H1 (cell line): ENCODE measurements around the gene GRM8. TPM values are rescaled to one million over a fixed set of nuclear protein-coding genes. Genes with fewer than 3 reads are reported as not detected.

Experiments used
- CHD7 ChIP-seq: fragments of 300-600 bp; sonication (generic); IDR thresholded peaks from 2 replicates; pipeline ENCODE4 v1.7.1; 2012; ENCODE audit warnings: low read length, moderate library complexity, mild to moderate bottlenecking, inconsistent platforms; ENCODE audit not compliant: insufficient replicate concordance
- GABPA ChIP-seq: IDR thresholded peaks from 2 replicates; pipeline ENCODE4 v1.6.1; 2011; ENCODE audit warnings: mild to moderate bottlenecking, low read length, moderate library complexity, borderline replicate concordance; ENCODE audit not compliant: insufficient read depth
- JUND ChIP-seq: IDR thresholded peaks from 2 replicates; pipeline ENCODE4 v1.6.1; 2011; ENCODE audit warnings: mild to moderate bottlenecking, improper control_type of control experiment, low read length
- NANOG ChIP-seq: IDR thresholded peaks from 2 replicates; pipeline ENCODE4 v1.6.1; 2011; ENCODE audit warnings: low read length, low read depth, mild to moderate bottlenecking, inconsistent platforms; ENCODE audit not compliant: insufficient read depth, poor library complexity, severe bottlenecking
- RBBP5 ChIP-seq: IDR thresholded peaks from 2 replicates; pipeline ENCODE4 v1.7.1; 2012; ENCODE audit warnings: low read depth, mild to moderate bottlenecking, inconsistent platforms, low read length, moderate library complexity, borderline replicate concordance
- TEAD4 ChIP-seq: IDR thresholded peaks from 2 replicates; pipeline ENCODE4 v1.6.1; 2012; ENCODE audit warnings: low read depth, low read length, inconsistent platforms, mixed read lengths
- polyA plus RNA-seq, 7 experiments: library from polyadenylated mRNA; depleted of rRNA in 3 of 7; stranded (reverse) in 5 of 7; unstranded in 2 of 7; fragments of >200 nt in 5 of 7; fragments of 200-250 nt in 2 of 7; gene quantifications; 1 replicate in 5 of 7; 2 replicates in 1 of 7; 4 replicates in 1 of 7; pipeline versions ENCODE4 v1.2.1 to v1.2.3, GENCODE V29; 2011 to 2013; ENCODE audit warnings: missing spikeins in 2 of 7, mixed read lengths in 2 of 7
- total RNA-seq: library from RNA; stranded (reverse); fragmentation: NEBNext Ultra II Directional; extraction: Animal tissue kit (Norgen Biotek cat#: 25700); gene quantifications from 2 replicates; pipeline ENCODE4 v1.2.1, GENCODE V29; 2021

GRM8 gene
- total and polyA plus RNA-seq, 2 of the 8 experiments (the other 6 are each of a cell fraction or from before 2014, with no cell fraction given) = 2.6 to 2.8 TPM

DNA sequence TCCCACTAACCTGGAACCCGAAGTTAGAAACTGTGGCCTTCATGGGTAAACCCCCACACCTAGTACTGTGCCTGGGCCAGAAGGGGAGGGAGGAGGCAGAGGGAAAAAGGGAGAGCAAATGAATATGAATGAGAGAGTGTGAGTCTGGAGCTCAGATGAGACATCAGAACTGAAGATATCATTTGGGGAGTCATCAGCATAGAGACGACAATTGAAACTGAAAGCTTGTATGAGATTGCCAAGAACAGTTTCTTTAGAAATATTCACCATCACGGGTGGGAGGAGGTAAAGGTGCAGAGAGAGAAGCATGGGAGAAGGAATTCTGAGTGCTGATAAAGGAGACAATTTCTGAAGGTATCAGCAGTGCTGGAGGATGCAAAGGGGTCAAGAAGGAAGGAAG is 171.2 kb downstream of the GRM8 start (continued):
- TF ChIP-seq CHD7 (no peak), RBBP5 (no peak), JUND (no peak), GABPA (no peak), TEAD4 (no peak), NANOG (no peak)
